SK-N-DZ (cell line): ENCODE data around the gene ZNF235.
"Not testable (repeated sequence)": the region's sequence is repeated elsewhere in the genome, so short reads cannot be mapped to it uniquely, and the experiment has no call there.

Source experiments
- DNase-seq: peaks from one replicate; pipeline ENCODE4 v3.0.0-alpha.2; 2015; ENCODE audit warnings: low spot score
- small RNA-seq, 2 experiments: library from RNA; depleted of rRNA; stranded (forward); fragments of <200 nt; gene quantifications; one replicate each; pipeline ENCODE3, GENCODE V24; 2014

ZNF235 gene

GRCh38 chr19:44255705-44256411, 49.0 kb downstream of the ZNF235 start:
- DNase-seq: no peak

GRCh38 chr19:44254496-44254895, 50.3 kb downstream of the ZNF235 start:
- DNase-seq: no peak

GRCh38 chr19:44253392-44253791, 51.4 kb downstream of the ZNF235 start:
- not testable (repeated sequence) for DNase-seq

GRCh38 chr19:44252332-44252731, 52.5 kb downstream of the ZNF235 start:
- not testable (repeated sequence) for DNase-seq

GRCh38 chr19:44236384-44236783, 68.4 kb downstream of the ZNF235 start:
- DNase-seq: no peak

Small RNA genes within 50 kb of the gene (small RNA-seq; reads per million reads assigned to genes)
- 0 reads per million in 2 experiments for gene NDUFA3P1
